HuH-7 (cell line): ENCODE measurements around the gene TCERG1L.
"Not testable (repeated sequence)": the region's sequence is repeated elsewhere in the genome, so short reads cannot be mapped to it uniquely, and the experiment has no call there.

Experiments used
- DNase-seq: peaks from one replicate; pipeline ENCODE4 v3.0.0; 2011; ENCODE audit warnings: low spot score

TCERG1L gene

GRCh38 chr10:131165092-131165491 lies 146.4 kb downstream of the TCERG1L start:
- no peak for DNase-seq

GRCh38 chr10:131162866-131163843 lies 148.4 kb downstream of the TCERG1L start:
- DNase-seq: no peak

- DNase-seq: no peak
Measured at GRCh38 chr10:131162211-131162610, 149.3 kb downstream of the TCERG1L start.

GRCh38 chr10:131161087-131161486 lies 150.4 kb downstream of the TCERG1L start:
- no peak for DNase-seq

- no peak for DNase-seq
Measured at GRCh38 chr10:131160219-131160875, 151.2 kb downstream of the TCERG1L start.

DNA sequence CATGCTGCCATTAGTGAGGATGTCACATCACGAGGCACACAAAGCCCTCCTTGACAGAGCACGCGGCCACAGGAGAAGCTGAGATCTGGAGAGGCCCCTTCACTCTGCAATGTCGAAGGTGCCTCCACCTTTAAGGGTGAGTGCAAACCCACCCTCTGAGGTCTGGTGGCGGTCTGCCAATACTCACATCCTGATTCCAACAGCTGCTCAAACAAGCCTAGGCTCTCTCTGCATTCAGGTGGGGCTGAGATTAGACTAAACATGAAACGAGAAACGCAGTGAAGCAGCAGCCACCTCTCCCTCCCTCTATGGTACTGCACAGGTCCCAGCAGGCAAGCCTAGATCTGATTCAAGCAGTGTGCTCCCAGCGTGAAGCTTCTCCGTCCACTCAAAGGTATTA lies 151.8 kb downstream of the TCERG1L start:
- DNase-seq: no peak

DNA sequence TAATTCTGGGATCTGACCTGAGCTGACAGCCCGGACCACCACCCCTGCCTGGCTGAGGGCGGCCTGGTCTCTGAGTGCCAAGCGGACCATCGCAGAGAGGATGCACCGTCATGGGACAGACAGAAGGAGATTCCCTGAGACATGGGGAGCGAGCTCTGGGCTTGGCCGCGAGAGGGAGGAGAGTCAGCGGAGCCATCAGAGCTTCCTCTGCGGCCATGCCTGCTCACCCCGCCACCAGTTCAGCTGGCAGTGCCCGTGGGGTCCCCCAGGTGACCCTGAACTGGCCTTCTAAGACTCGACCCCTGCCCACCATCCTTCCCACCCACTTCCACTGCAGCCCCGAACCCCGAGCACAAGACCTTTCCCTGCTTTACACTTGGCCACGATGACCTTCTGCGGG lies 152.8 kb downstream of the TCERG1L start:
- no peak for DNase-seq

DNA sequence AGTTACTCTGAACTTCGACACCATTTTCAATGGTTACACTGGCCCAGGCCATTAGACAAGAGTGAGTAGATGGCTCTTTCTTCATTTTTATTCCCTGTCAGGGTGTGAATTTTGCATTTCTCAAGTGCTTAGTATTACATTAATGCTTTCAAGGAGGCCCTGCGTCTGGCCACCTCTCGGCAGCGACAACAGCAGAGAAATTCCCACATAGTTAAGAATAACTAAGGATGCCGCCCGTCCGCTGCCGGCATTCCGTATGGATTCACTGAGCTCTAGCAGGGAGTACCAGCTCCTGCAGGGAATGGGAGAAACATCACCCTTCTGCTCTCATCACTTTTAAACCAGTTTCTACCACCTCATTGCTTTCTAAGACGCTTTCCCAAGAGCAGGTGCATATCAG lies 153.6 kb downstream of the TCERG1L start:
- no peak for DNase-seq

DNA sequence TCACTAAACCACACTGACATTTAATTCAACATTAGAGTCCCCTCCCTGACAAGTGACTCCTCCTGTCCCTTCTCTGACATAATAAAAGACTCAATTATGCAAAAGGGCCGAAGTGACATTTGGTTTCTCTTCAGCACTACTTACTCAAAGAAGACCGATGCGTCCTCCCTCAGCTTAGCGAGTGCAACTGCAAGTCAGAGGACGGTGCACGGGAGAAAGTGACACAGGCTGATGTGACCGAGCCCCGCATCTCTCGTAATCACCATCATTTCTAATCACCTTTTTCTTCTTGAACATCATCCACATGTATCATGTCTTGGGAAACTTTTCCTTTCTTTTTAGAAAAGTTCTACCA lies 155.7 kb downstream of the TCERG1L start:
- no peak for DNase-seq

GRCh38 chr10:131155218-131155875 lies 156.2 kb downstream of the TCERG1L start:
- DNase-seq: no peak

GRCh38 chr10:131154306-131155025 lies 157.1 kb downstream of the TCERG1L start:
- DNase-seq: no peak

- not testable (repeated sequence) for DNase-seq
Measured at GRCh38 chr10:131152456-131152855, 159.1 kb downstream of the TCERG1L start.

GRCh38 chr10:131150126-131150525 lies 161.4 kb downstream of the TCERG1L start:
- no peak for DNase-seq

DNA sequence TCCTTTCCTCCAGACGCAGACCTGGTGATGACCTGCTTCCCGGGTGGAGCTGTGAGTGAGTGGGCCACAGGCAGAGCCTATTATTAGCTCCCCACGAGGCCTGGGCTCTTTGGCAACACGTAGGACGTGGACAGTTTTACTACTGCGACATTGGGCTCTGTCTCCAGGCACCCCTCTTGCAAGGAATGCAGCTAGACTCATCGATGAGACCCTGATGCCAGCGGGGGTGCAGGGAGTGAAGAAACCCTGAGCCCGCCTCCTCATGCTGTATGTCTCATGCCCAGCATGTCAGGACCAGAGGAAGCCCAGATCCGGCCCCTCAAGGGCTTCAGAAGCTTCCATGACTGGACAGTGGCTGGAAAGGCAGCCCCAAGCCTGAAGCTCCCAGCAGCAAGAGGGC lies 161.9 kb downstream of the TCERG1L start:
- DNase-seq: no peak

- no peak for DNase-seq
Measured at GRCh38 chr10:131149111-131149510, 162.4 kb downstream of the TCERG1L start.

DNA sequence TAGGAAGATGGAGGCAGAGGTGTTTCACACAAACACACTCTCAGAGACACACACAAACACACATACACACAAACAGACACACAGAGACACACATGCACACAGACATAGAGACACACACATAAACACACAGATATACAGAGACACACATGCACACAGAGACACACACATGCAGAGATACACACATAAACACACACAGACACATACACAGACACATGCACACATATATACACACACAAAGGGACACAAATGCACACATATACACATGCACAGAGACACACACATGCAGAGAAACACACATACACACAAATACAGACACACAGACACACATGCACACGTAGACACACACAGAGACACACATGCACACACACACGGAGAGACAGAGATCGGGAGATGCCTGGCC lies 163.3 kb downstream of the TCERG1L start:
- no peak for DNase-seq

GRCh38 chr10:131147301-131147975 lies 164.1 kb downstream of the TCERG1L start:
- DNase-seq: no peak

- DNase-seq: no peak
Measured at GRCh38 chr10:131146790-131147189, 164.7 kb downstream of the TCERG1L start.

DNA sequence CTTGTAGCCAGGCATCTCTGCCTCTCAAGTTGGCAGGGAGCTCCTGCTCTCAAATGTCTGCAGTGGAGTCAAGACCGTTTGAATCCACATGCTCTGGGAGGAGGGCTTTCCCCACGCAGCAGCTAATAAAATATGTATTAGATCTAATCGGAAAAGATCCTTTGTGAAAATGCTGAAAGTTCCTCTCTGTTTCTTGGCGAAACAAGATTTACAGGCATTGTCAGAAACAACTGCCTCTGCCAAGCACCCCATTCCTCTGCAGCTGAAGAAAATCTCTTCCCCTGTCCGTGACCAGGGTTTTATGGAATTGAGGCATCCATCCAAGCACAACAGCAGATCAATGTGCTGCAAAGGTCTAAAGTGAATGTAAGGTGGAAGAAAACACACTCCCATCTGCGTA lies 165.8 kb downstream of the TCERG1L start:
- no peak for DNase-seq

DNA sequence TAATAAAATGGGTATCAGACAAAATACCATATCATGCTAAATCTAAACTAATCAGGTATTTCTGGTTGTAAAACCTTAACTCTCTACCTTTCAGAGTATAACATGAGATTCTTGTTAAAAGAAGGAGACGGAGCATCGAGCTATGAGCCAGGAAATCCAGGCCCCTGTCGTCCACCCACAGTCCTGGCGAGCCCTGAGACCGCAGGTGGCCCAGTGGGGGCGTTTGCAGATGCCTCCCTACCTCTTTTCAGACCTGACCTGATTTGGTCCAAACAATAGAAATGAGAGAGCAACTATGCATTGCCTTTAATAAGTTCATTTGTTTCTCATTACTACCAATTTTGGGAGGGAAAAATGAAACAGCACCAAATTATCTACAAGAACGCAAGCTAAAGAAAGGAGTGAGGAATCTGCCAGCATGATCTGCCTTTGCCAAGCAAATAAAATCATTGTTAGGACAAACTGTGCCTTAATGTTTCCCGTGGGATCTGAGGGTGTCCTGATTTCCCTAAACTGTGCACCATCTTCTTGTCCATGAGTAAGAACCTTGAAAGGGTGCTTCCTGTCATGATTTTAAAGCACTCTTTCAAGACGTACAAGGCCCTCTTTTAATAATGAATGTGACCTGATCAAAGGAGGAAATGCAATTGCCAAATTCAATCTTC lies 166.7 kb downstream of the TCERG1L start:
- DNase-seq: no peak

DNA sequence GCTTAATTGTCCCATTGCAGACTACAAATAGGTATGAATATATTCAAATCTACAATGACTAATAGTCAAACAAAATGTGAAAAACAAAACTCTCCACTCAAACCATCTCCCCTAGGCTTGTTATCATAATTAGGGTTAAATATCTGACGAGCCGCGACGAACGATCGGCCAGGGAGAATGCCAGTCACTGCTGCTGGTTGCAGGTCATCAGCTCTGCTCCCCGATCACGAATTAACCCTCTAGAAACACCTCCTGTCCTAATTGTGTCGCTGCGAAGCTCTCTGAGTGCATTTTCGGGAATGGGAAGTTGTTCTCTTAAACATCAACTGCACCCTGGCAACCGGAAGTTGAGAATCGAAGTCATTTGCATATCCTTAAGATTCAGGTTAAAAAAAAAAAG lies 167.3 kb downstream of the TCERG1L start:
- DNase-seq: no peak
